Endometrium (tissue), 2 donors: ENCODE results near the gene MAP3K15.
"Not testable (repeated sequence)": the region's sequence is repeated elsewhere in the genome, so short reads cannot be mapped to it uniquely, and the experiment has no call there.

ENCODE experiments used
- FAIRE-seq: peaks from 2 replicates; lab custom pipeline; 2012; peaks lifted over from hg19 to GRCh38; lab: Jason Lieb, UNC
- donor health status: control.
- donor health status: control.

The MAP3K15 gene

GRCh38 chrX:19539665-19540064 lies 24.4 kb upstream of the MAP3K15 start:
- FAIRE-seq = no peak

- FAIRE-seq = no peak
Observed at GRCh38 chrX:19535476-19535875, 20.2 kb upstream of the MAP3K15 start.

- FAIRE-seq = no peak
Observed at GRCh38 chrX:19532709-19533108, 17.4 kb upstream of the MAP3K15 start.

- no peak for FAIRE-seq
Observed at GRCh38 chrX:19517965-19518364, 2.7 kb upstream of the MAP3K15 start.

GRCh38 chrX:19515615-19516105 lies 352 bp upstream of the MAP3K15 start:
- no peak for FAIRE-seq

GRCh38 chrX:19513383-19513782 lies 1.9 kb downstream of the MAP3K15 start:
- no peak for FAIRE-seq

- FAIRE-seq = no peak
Observed at GRCh38 chrX:19512961-19513360, 2.3 kb downstream of the MAP3K15 start.

- no peak for FAIRE-seq
Observed at GRCh38 chrX:19512359-19512758, 2.9 kb downstream of the MAP3K15 start.

GRCh38 chrX:19511796-19512195 lies 3.5 kb downstream of the MAP3K15 start:
- not testable (repeated sequence) for FAIRE-seq

- no peak for FAIRE-seq
Observed at GRCh38 chrX:19496711-19497110, 18.6 kb downstream of the MAP3K15 start.

GRCh38 chrX:19487520-19488200 lies 27.6 kb downstream of the MAP3K15 start:
- FAIRE-seq = no peak

- FAIRE-seq = no peak
Observed at GRCh38 chrX:19479458-19479857, 35.9 kb downstream of the MAP3K15 start.

- FAIRE-seq = not testable (repeated sequence)
Observed at GRCh38 chrX:19468383-19468782, 46.9 kb downstream of the MAP3K15 start.

GRCh38 chrX:19462879-19463278 lies 52.4 kb downstream of the MAP3K15 start:
- FAIRE-seq = no peak

- FAIRE-seq = no peak
Observed at GRCh38 chrX:19462231-19462630, 53.1 kb downstream of the MAP3K15 start.

- no peak for FAIRE-seq
Observed at GRCh38 chrX:19457662-19458061, 57.6 kb downstream of the MAP3K15 start.

- FAIRE-seq = no peak
Observed at GRCh38 chrX:19448077-19448476, 67.2 kb downstream of the MAP3K15 start.

GRCh38 chrX:19446397-19446796 lies 68.9 kb downstream of the MAP3K15 start:
- FAIRE-seq = no peak

GRCh38 chrX:19445772-19446171 lies 69.5 kb downstream of the MAP3K15 start:
- not testable (repeated sequence) for FAIRE-seq

GRCh38 chrX:19443869-19444526 lies 71.3 kb downstream of the MAP3K15 start:
- no peak for FAIRE-seq

- FAIRE-seq = no peak
Observed at GRCh38 chrX:19440713-19441112, 74.6 kb downstream of the MAP3K15 start.

- not testable (repeated sequence) for FAIRE-seq
Observed at GRCh38 chrX:19422661-19423060, 92.6 kb downstream of the MAP3K15 start.

- no peak for FAIRE-seq
Observed at GRCh38 chrX:19410259-19410658, 105.0 kb downstream of the MAP3K15 start.

- FAIRE-seq = no peak
Observed at GRCh38 chrX:19403696-19404095, 111.6 kb downstream of the MAP3K15 start.
